ENCODE measurements around the gene MYO1A.
"Not testable (repeated sequence)": the region's sequence is repeated elsewhere in the genome, so short reads cannot be mapped to it uniquely, and the experiment has no call there.

The MYO1A gene

GRCh38 chr12:57019983-57020719, 29.8 kb downstream of the MYO1A start:
- no peak for DNase-seq (ENCODE audit: low read depth in 2 of 2, low spot score in 1 of 2)

DNA sequence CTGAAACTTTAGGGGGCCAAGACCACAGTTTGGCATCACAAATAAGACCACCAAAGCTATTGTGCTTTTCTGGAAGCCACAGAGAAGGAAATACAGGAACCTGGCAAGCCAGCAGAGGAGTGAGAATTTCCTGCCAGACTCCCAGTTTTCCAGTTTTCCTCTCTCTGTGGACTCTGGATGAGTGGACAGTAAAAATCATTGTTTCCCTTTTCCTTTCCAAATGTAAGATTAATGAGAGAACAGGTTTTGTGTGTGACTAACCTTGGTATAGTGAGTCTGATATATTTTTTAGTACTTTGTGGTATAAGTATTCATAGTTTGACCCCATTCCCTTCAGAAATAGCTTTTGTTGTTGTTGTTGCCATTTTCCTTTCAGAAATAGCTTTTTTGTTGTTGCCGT, 31.0 kb downstream of the MYO1A start:
- DNase-seq (ENCODE audit: low read depth in 2 of 2, low spot score in 1 of 2): no peak

DNA sequence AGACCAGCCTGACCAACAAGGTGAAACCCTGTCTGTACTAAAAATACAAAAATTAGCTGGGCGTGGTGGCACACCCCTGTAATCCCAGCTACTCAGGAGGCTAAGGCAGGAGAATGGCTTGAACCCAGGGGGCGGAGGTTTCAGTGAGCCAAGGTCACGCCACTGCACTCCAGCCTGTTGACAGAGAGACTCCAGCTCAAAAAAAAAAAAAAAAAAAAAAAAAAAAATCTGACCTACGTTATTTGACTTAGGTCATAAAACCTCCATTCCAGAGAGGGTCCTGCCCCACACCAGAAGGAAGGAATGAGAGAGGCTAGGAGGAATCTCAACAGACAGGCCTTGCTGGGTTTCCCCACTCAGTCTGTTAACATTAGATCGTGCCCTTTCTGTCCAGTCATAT, 31.6 kb downstream of the MYO1A start:
- DNase-seq (ENCODE audit: low read depth in 2 of 2, low spot score in 1 of 2): not testable (repeated sequence)

GRCh38 chr12:57016348-57016747, 33.6 kb downstream of the MYO1A start, which contains the start of gene TAC3:
Gene TAC3 (minus strand): TSS chr12:57016529. CDS start chr12:57015797, 732 bp downstream.
- no peak for DNase-seq (ENCODE audit: low read depth in 2 of 2, low spot score in 1 of 2)

DNA sequence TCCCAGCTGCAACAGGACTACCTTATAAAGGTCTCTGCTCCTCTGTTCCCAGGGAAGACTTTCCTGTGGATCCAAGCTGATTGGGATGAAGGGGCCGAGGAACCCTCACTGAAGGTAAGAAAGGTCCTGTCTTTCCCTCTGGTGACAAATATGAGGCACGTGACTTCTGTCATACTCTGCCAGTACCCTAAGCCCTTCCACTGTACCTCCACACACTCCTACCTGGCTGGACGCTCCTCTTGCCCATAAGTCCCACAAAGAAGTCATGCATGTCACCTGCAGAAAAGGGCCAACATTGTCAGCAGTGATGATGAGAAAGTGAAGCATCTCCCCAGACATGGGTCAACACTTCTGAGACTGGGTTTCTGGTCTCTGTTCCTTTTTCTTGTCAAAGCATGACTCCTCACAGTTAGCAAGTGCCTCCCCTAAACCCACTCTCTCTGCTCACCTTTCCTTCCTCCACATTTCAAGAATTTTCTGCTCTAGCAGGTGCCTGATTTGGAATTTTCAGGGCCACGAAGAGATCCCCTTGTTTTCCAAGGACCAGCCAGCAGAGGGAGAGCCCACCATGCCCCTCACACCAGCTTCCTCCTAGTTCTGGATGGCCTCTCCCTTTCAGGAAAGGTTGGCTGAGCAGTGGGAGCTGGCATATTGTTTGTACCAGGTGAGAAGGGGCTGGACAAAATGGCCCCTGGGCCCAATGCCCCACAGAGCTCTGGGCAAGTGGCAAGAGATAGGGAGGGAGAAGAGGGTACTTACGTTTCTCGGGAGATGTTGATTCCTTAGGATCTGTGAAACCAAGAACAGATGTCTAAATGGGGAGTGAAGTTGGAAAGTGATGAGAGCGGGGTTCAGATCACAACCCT, 37.1 kb downstream of the MYO1A start:
- no peak for DNase-seq (ENCODE audit: low read depth in 2 of 2, low spot score in 1 of 2)

GRCh38 chr12:57011438-57012424, 38.2 kb downstream of the MYO1A start:
- DNase-seq (ENCODE audit: low read depth in 2 of 2, low spot score in 1 of 2): no peak

GRCh38 chr12:57010627-57011247, 39.2 kb downstream of the MYO1A start:
- no peak for DNase-seq (ENCODE audit: low read depth in 2 of 2, low spot score in 1 of 2)

GRCh38 chr12:57009949-57010626, 39.8 kb downstream of the MYO1A start:
- DNase-seq (ENCODE audit: low read depth in 2 of 2, low spot score in 1 of 2): no peak

GRCh38 chr12:57008178-57008577, 41.8 kb downstream of the MYO1A start:
- no peak for DNase-seq (ENCODE audit: low read depth in 2 of 2, low spot score in 1 of 2)

DNA sequence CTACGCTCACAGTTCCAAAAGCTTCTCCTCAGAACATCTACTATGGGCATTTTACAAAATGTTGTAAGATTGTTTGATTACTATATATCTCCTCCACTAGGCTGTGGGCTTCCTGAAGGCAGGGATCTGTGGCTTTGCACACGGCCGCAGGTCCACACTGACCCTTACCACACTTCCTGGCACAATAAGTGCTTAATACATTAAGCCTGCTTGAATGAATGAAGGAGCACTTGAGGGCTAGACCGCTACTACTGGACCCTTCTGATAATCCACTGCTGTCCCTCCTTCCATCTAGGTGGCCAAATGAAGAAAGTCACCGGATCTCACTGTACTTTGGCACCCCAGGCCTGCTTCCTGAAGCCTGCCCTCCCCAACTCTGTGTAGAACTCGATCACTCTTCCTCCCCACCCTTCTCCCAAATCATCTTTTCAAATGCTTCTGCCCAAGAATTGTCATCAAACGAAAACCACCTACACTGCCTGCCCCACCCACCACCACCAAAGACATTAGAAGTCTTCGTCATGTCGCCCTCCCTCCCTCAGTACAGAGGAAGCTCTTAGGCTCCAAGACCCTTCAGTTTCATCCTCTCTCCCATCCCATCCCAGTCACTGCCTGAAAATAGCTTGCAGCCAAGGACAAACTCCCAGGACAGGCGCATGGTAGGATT, 43.0 kb downstream of the MYO1A start:
- DNase-seq (ENCODE audit: low read depth in 2 of 2, low spot score in 1 of 2): no peak

DNA sequence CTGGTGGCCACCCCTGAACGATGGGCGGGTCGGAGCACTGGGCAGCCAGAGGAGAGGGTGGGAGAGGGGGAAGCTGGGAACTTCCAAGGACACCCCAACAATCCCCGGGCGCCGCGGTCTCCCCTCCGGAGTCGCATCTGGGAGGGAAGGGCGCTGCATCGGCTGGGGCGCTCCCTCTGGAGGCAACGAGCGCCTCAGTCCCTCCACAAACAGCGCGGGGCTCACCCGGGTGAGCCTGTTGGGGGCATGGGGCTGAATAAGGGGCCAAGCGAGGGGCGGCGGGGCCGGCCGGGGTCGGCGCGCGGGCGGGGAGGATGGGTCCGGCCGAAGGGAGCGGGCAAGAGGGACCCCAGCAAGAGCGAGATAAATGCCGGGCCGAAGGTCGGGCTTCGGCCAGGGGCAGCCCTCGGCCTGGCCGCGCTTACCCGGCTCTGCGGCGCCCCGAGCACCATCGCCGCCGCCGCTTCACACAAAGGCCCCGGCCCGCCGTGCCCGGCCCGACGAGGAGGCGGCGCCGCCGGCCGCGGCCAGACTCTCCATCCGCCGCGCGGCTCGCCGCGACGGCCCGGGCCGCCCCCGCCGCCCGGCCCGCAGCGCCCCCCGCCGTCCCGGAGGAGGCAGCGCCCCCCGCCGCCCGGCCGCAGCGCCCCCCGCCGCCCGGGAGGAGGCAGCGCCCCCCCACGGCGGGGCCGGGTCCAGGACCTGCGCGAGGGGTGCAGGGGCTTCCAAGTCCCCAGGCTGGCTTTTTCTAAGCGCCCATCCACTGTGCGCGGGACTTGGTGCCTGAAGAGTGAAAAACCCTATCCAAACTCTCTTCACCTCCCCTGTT, 43.7 kb downstream of the MYO1A start, which contains the start of gene ZBTB39:
Gene ZBTB39 (minus strand): TSS at position 567 of the 829 bp plus-strand sequence. CDS start 1,629 bp downstream, outside the sequence.
- DNase-seq (ENCODE audit: low read depth in 2 of 2, low spot score in 1 of 2): peak; percentile 31 to 32

DNA sequence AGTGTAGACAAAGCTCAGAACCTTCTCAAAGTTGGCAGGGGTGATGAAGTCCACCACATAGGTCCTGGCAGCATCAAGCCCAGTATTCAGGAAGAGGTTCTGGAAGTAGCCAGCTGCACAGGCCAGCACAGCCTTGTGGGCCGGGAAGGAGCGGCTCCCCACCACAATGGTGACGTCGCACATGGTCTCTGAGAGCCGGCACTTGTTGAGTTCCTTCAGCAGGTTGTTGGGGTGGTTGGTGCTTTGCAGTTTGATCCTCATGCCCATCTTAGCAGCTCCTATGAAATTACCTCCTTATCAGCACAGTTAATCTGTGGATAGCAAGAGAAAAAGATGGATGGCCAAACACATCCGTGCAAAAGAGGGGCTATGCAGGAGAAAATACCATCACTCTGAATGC, 45.3 kb downstream of the MYO1A start:
- DNase-seq (ENCODE audit: low read depth in 2 of 2, low spot score in 1 of 2): no peak

- DNase-seq (ENCODE audit: low read depth in 2 of 2, low spot score in 1 of 2): no peak
Measured at GRCh38 chr12:57003395-57003794, 46.5 kb downstream of the MYO1A start.

GRCh38 chr12:57001448-57001906, 48.5 kb downstream of the MYO1A start:
- peak; percentile 50 to 54 for DNase-seq (ENCODE audit: low read depth in 2 of 2, low spot score in 1 of 2)

GRCh38 chr12:57000393-57000792, 49.5 kb downstream of the MYO1A start:
- no peak for DNase-seq (ENCODE audit: low read depth in 2 of 2, low spot score in 1 of 2)

- DNase-seq (ENCODE audit: low read depth in 2 of 2, low spot score in 1 of 2): no peak
Measured at GRCh38 chr12:56999456-56999855, 50.5 kb downstream of the MYO1A start.

DNA sequence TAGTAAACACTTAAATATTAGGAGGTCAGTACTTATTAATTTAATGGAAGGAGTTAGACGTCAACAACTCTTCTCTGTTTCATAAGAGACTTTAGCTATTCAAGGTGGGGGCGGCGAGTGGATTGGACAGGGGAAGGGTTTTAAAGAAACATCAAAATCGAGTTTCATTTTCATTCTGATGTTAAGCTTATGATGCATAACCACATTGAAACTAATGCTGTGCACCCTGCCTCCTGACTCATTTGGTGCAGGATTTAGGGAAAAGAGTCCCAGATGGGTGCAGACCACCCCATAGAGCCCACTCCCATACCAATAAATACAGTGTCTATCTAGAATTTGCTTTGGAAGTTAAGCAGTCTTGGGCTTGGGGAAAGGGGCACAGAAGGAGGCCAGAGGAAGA, 50.9 kb downstream of the MYO1A start:
- no peak for DNase-seq (ENCODE audit: low read depth in 2 of 2, low spot score in 1 of 2)

GRCh38 chr12:56998316-56998715, 51.6 kb downstream of the MYO1A start:
- DNase-seq (ENCODE audit: low read depth in 2 of 2, low spot score in 1 of 2): no peak

Measured in stimulated activated CD8-positive, alpha-beta memory T cell treated with anti-CD3 and anti-CD28 coated beads, Interleukin-4, amount 100 ng/mL, for 4 hours (primary cell).